B cell (primary cell): ENCODE results near the gene CUBN. TPM values are rescaled to one million over a fixed set of nuclear protein-coding genes. Genes with fewer than 3 reads are reported as not detected.

Source experiments
- ATAC-seq: fragments of 200-7000 bp; cut with Tn5 transposase; one replicate; pipeline ENCODE4 v1.10.0; 2021; ENCODE audit warnings: low read depth, mild to moderate bottlenecking, moderate number of reproducible peaks, moderate library complexity
- CTCF ChIA-PET: fragments of 350-600 bp; sonication (Branson Sonifier 250); formaldehyde crosslinking; loops from one replicate; lab custom pipeline; 2021; ENCODE audit warnings: antibody characterized with exemption, inconsistent platforms; lab: Charles Lee
- POLR2A ChIA-PET: fragments of 350-600 bp; sonication (Branson Sonifier 250); formaldehyde crosslinking; loops from one replicate; lab custom pipeline; 2021; ENCODE audit warnings: antibody characterized with exemption; lab: Charles Lee
- DNase-seq: peaks from one replicate; pipeline ENCODE4 v3.0.0; 2013
- H2AFZ ChIP-seq: 2 replicates; pipeline ENCODE4 v1.6.1; 2012; ENCODE audit warnings: mild to moderate bottlenecking, low read depth, low read length; ENCODE audit not compliant: insufficient read depth, poor library complexity, severe bottlenecking
- H3K27ac ChIP-seq, 2 donors: 1 replicate in 1 of 2; 2 replicates in 1 of 2; pipeline ENCODE4 v1.5.1; 2012 to 2013; ENCODE audit warnings: low read length in 2 of 2, mild to moderate bottlenecking in 2 of 2, moderate library complexity in 1 of 2
- H3K27me3 ChIP-seq, 4 experiments: fragments of 200-600 bp in 1 of 4; sonication (generic) in 1 of 4; replicated peaks in 1 of 4; 1 replicate in 2 of 4; 2 replicates in 2 of 4; pipeline versions ENCODE4 v1.6.1 to v1.7.0; 2013 to 2016; ENCODE audit warnings: low read length in 3 of 4, mild to moderate bottlenecking in 2 of 4, mixed read lengths in 1 of 4, moderate library complexity in 1 of 4; ENCODE audit not compliant: insufficient read depth in 4 of 4, control insufficient read depth in 3 of 4; ENCODE audit errors: control extremely low read depth in 1 of 4
- H3K36me3 ChIP-seq, 2 experiments: replicated peaks in 1 of 2; 1 replicate in 1 of 2; 2 replicates in 1 of 2; pipeline versions ENCODE4 v1.6.1 to v1.7.1; 2013; ENCODE audit warnings: low read length in 1 of 2; ENCODE audit not compliant: insufficient read depth in 2 of 2, control insufficient read depth in 1 of 2; ENCODE audit errors: control extremely low read depth in 1 of 2, extremely low read depth in 1 of 2
- H3K4me1 ChIP-seq, 2 donors: fragments of 200-600 bp in 1 of 2; sonication (generic) in 1 of 2; 1 replicate in 1 of 2; 2 replicates in 1 of 2; pipeline versions ENCODE4 v1.5.1 to v1.6.1; 2013 to 2017; ENCODE audit warnings: low read length in 2 of 2; ENCODE audit not compliant: control insufficient read depth in 2 of 2, insufficient read depth in 2 of 2
- H3K4me2 ChIP-seq: replicated peaks from 2 replicates; pipeline ENCODE3; 2012; ENCODE audit warnings: mild to moderate bottlenecking, low read depth, low read length; ENCODE audit not compliant: poor library complexity, severe bottlenecking
- H3K4me3 ChIP-seq, 5 experiments: fragments of 200-600 bp in 1 of 5; sonication (generic) in 1 of 5; 1 replicate in 3 of 5; 2 replicates in 2 of 5; pipeline versions ENCODE4 v1.5.1 to v1.7.0; 2011 to 2016; ENCODE audit warnings: low read length in 4 of 5, mild to moderate bottlenecking in 4 of 5, low read depth in 2 of 5, control low read depth in 1 of 5, moderate library complexity in 1 of 5; ENCODE audit not compliant: insufficient read depth in 1 of 5; ENCODE audit errors: control extremely low read depth in 1 of 5, extremely low read depth in 1 of 5
- H3K79me2 ChIP-seq: fragments of 200-600 bp; sonication (generic); one replicate; pipeline ENCODE4 v1.6.0; 2016; ENCODE audit warnings: low read length; ENCODE audit not compliant: control insufficient read depth, insufficient read depth
- H3K9ac ChIP-seq: fragments of 200-600 bp; sonication (generic); 2 replicates; pipeline ENCODE4 v1.6.1; 2017; ENCODE audit warnings: mild to moderate bottlenecking, low read length, moderate library complexity
- H3K9me3 ChIP-seq, 3 donors: one replicate each; pipeline versions ENCODE4 v1.6.1 to v1.7.1; 2013; ENCODE audit warnings: low read length in 2 of 3; ENCODE audit not compliant: control insufficient read depth in 2 of 3, insufficient read depth in 1 of 3; ENCODE audit errors: control extremely low read depth in 1 of 3
- H4K20me1 ChIP-seq: 2 replicates; pipeline ENCODE4 v1.6.0; 2012; ENCODE audit warnings: mild to moderate bottlenecking, low read length; ENCODE audit not compliant: insufficient read depth, control insufficient read depth, poor library complexity, severe bottlenecking
- H3K27ac Mint-ChIP-seq: one replicate; pipeline ENCODE4 v1.8.0; 2021; ENCODE audit warnings: mixed read lengths
- H3K27me3 Mint-ChIP-seq: one replicate; pipeline ENCODE4 v1.8.0; 2021; ENCODE audit warnings: mixed read lengths
- H3K4me1 Mint-ChIP-seq: one replicate; pipeline ENCODE4 v1.8.0; 2021; ENCODE audit warnings: mixed read lengths
- H3K4me3 Mint-ChIP-seq: one replicate; pipeline ENCODE4 v1.8.0; 2021; ENCODE audit warnings: mixed read lengths
- H3K9me3 Mint-ChIP-seq: one replicate; pipeline ENCODE4 v1.8.0; 2022; ENCODE audit warnings: mixed read lengths; ENCODE audit not compliant: insufficient read depth
- EZH2 ChIP-seq: IDR thresholded peaks from 2 replicates; pipeline ENCODE4 v1.6.1; 2012; ENCODE audit warnings: borderline replicate concordance, low read depth, mild to moderate bottlenecking, moderate library complexity, low read length; ENCODE audit not compliant: insufficient read depth, poor library complexity, severe bottlenecking
- WGBS: methylation state at CpG from one replicate; pipeline ENCODE4 v1.1.5; 2013; ENCODE audit warnings: missing lambda C conversion rate; ENCODE audit not compliant: insufficient coverage; 5-methylcytosine and 5-hydroxymethylcytosine counted together
- intact Hi-C: fragments of 100-400 bp; cut with micrococcal nuclease; formaldehyde crosslinking; loops from one replicate; pipeline ENCODE4 v1.10.0; 2022
- polyA plus RNA-seq: library from polyadenylated mRNA; depleted of rRNA; stranded (reverse); fragments of >200 nt; gene quantifications from 2 replicates; pipeline ENCODE4 v1.2.3, GENCODE V29; 2012
- total RNA-seq, 2 donors: library from RNA; stranded (reverse); fragments of 120-200 nt in 1 of 2; gene quantifications; 1 replicate in 1 of 2; 2 replicates in 1 of 2; pipeline versions ENCODE4 v1.2.3 to v1.2.4, GENCODE V29; 2013 to 2022
- TF ChIP-seq, protein P1 (sequence below): fragments of 200-600 bp; IDR thresholded peaks from one replicate; pipeline ENCODE4 v1.8.0; 2022; ENCODE audit warnings: antibody characterized with exemption, mild to moderate bottlenecking

The CUBN gene
- total and polyA plus RNA-seq, 2 donors (not counting 1 experiment from before 2014, with no cell fraction given), result 4.2 to 5.7 TPM

GRCh38 chr10:16968416-16969041, 161.1 kb downstream of the CUBN start:
- no peak overlapping the region for H3K4me3 Mint-ChIP-seq
- 81% methylated on average over 7 of the region's 8 CpGs for WGBS
- no peak overlapping the region for H3K27ac Mint-ChIP-seq
- ChIA-PET CTCF (no interaction called here), POLR2A (no interaction called here)
- no peaks in the 10 kb centered on the region for H3K27me3 ChIP-seq
- no peak overlapping the region for H2AFZ ChIP-seq
- no peaks in the 10 kb centered on the region for H3K4me1 Mint-ChIP-seq
- no peaks in the 10 kb centered on the region for H3K9me3 Mint-ChIP-seq
- H3K27me3 Mint-ChIP-seq, result no peaks in the 10 kb centered on the region
- no peaks in the 10 kb centered on the region for H3K4me1 ChIP-seq
- H3K27ac ChIP-seq, result no peak overlapping the region
- intact Hi-C loops, result no loop called here
- no peak overlapping the region for H3K4me2 ChIP-seq
- no peaks in the 10 kb centered on the region for H4K20me1 ChIP-seq
- no peak for ATAC-seq
- no peaks in the 10 kb centered on the region for H3K79me2 ChIP-seq
- H3K9me3 ChIP-seq, result no peaks in the 10 kb centered on the region
- TF ChIP-seq, protein P1, sequence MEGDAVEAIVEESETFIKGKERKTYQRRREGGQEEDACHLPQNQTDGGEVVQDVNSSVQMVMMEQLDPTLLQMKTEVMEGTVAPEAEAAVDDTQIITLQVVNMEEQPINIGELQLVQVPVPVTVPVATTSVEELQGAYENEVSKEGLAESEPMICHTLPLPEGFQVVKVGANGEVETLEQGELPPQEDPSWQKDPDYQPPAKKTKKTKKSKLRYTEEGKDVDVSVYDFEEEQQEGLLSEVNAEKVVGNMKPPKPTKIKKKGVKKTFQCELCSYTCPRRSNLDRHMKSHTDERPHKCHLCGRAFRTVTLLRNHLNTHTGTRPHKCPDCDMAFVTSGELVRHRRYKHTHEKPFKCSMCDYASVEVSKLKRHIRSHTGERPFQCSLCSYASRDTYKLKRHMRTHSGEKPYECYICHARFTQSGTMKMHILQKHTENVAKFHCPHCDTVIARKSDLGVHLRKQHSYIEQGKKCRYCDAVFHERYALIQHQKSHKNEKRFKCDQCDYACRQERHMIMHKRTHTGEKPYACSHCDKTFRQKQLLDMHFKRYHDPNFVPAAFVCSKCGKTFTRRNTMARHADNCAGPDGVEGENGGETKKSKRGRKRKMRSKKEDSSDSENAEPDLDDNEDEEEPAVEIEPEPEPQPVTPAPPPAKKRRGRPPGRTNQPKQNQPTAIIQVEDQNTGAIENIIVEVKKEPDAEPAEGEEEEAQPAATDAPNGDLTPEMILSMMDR, result no peak
- no peak for TF ChIP-seq EZH2
- H3K36me3 ChIP-seq, result no peaks in the 10 kb centered on the region
- H3K9ac ChIP-seq, result no peak overlapping the region
- DNase-seq, result no peak
- H3K4me3 ChIP-seq, result no peak overlapping the region

- ATAC-seq (no peak), DNase-seq (no peak)
- intact Hi-C loops, result no loop called here
- H3K27ac Mint-ChIP-seq, result no peak overlapping the region
- H3K9me3 ChIP-seq, result no peaks in the 10 kb centered on the region
- no peaks in the 10 kb centered on the region for H3K36me3 ChIP-seq
- no peak overlapping the region for H3K27ac ChIP-seq
- no peak overlapping the region for H3K4me3 Mint-ChIP-seq
- no peaks in the 10 kb centered on the region for H3K4me1 ChIP-seq
- H3K79me2 ChIP-seq, result no peaks in the 10 kb centered on the region
- TF ChIP-seq EZH2, result no peak
- TF ChIP-seq, protein P1, result no peak
- H3K27me3 ChIP-seq, result no peaks in the 10 kb centered on the region
- H3K4me3 ChIP-seq, result no peak overlapping the region
- POLR2A ChIA-PET, result no interaction called here
- CTCF ChIA-PET, result no interaction called here
- H3K4me1 Mint-ChIP-seq, result no peaks in the 10 kb centered on the region
- H3K9ac ChIP-seq, result no peak overlapping the region
- H3K9me3 Mint-ChIP-seq, result no peaks in the 10 kb centered on the region
- no peaks in the 10 kb centered on the region for H3K27me3 Mint-ChIP-seq
- H2AFZ ChIP-seq, result no peak overlapping the region
- H4K20me1 ChIP-seq, result no peaks in the 10 kb centered on the region
- H3K4me2 ChIP-seq, result no peak overlapping the region
- 83% methylated on average over 1 of the region's 3 CpGs for WGBS
These were observed 161.7 kb downstream of the CUBN start for GRCh38 chr10:16967866-16968415.
